Kidney tubule cell (primary cell): ENCODE measurements around the gene MFSD11.
A peak's percentile ranks its signal among the peaks of the same experiment; 100 is the strongest.
"Not testable (repeated sequence)": the region's sequence is repeated elsewhere in the genome, so short reads cannot be mapped to it uniquely, and the experiment has no call there.

Experiments used
- DNase-seq: peaks from one replicate; pipeline ENCODE4 v3.0.0-alpha.2; 2018; ENCODE audit warnings: low spot score

The MFSD11 gene

GRCh38 chr17:76797241-76797840, 59.4 kb downstream of the MFSD11 start:
- no peak for DNase-seq

GRCh38 chr17:76801706-76802105, 63.8 kb downstream of the MFSD11 start:
- DNase-seq: no peak

GRCh38 chr17:76805319-76805718, 67.4 kb downstream of the MFSD11 start:
- DNase-seq: peak; percentile 29

- DNase-seq: not testable (repeated sequence)
Observed at GRCh38 chr17:76806151-76806550, 68.2 kb downstream of the MFSD11 start.

- DNase-seq: not testable (repeated sequence)
Observed at GRCh38 chr17:76806767-76807166, 68.8 kb downstream of the MFSD11 start.

GRCh38 chr17:76808326-76808725, 70.4 kb downstream of the MFSD11 start:
- no peak for DNase-seq

- DNase-seq: no peak
Observed at GRCh38 chr17:76810956-76811355, 73.0 kb downstream of the MFSD11 start.

- no peak for DNase-seq
Observed at GRCh38 chr17:76811834-76812233, 73.9 kb downstream of the MFSD11 start.

GRCh38 chr17:76812263-76812662, 74.3 kb downstream of the MFSD11 start:
- DNase-seq: no peak

GRCh38 chr17:76812968-76813367, 75.0 kb downstream of the MFSD11 start:
- no peak for DNase-seq

- DNase-seq: not testable (repeated sequence)
Observed at GRCh38 chr17:76815907-76816589, 78.1 kb downstream of the MFSD11 start.

GRCh38 chr17:76816590-76817135, 78.7 kb downstream of the MFSD11 start:
- peak; percentile 54 for DNase-seq

GRCh38 chr17:76820039-76820438, 82.1 kb downstream of the MFSD11 start:
- no peak for DNase-seq

- DNase-seq: no peak
Observed at GRCh38 chr17:76820561-76820960, 82.6 kb downstream of the MFSD11 start.

GRCh38 chr17:76822184-76822778, 84.4 kb downstream of the MFSD11 start:
- DNase-seq: no peak

GRCh38 chr17:76824093-76824492, 86.2 kb downstream of the MFSD11 start:
- peak; percentile 90 for DNase-seq

GRCh38 chr17:76826330-76827068, 88.6 kb downstream of the MFSD11 start:
- DNase-seq: peak; percentile 30

- DNase-seq: no peak
Observed at GRCh38 chr17:76827736-76828135, 89.8 kb downstream of the MFSD11 start.
